GM10266 (cell line): Measurements from ENCODE around the gene KRT3.
"Not testable (repeated sequence)": the region's sequence is repeated elsewhere in the genome, so short reads cannot be mapped to it uniquely, and the experiment has no call there.

Source experiments
- DNase-seq: peaks from one replicate; pipeline ENCODE4 v3.0.0; 2012; ENCODE audit errors: extremely low spot score
- TF ChIP-seq, protein P1 (sequence below): IDR thresholded peaks from 2 replicates; pipeline ENCODE4 v1.5.1; 2012; ENCODE audit warnings: mild to moderate bottlenecking, low read depth; ENCODE audit not compliant: control insufficient read depth, insufficient read depth; ENCODE audit errors: missing control alignments

Gene KRT3

GRCh38 chr12:52799505-52800211 lies 3.7 kb upstream of the KRT3 start:
- DNase-seq, result no peak
- TF ChIP-seq, protein P1, sequence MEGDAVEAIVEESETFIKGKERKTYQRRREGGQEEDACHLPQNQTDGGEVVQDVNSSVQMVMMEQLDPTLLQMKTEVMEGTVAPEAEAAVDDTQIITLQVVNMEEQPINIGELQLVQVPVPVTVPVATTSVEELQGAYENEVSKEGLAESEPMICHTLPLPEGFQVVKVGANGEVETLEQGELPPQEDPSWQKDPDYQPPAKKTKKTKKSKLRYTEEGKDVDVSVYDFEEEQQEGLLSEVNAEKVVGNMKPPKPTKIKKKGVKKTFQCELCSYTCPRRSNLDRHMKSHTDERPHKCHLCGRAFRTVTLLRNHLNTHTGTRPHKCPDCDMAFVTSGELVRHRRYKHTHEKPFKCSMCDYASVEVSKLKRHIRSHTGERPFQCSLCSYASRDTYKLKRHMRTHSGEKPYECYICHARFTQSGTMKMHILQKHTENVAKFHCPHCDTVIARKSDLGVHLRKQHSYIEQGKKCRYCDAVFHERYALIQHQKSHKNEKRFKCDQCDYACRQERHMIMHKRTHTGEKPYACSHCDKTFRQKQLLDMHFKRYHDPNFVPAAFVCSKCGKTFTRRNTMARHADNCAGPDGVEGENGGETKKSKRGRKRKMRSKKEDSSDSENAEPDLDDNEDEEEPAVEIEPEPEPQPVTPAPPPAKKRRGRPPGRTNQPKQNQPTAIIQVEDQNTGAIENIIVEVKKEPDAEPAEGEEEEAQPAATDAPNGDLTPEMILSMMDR, result no peak

DNA sequence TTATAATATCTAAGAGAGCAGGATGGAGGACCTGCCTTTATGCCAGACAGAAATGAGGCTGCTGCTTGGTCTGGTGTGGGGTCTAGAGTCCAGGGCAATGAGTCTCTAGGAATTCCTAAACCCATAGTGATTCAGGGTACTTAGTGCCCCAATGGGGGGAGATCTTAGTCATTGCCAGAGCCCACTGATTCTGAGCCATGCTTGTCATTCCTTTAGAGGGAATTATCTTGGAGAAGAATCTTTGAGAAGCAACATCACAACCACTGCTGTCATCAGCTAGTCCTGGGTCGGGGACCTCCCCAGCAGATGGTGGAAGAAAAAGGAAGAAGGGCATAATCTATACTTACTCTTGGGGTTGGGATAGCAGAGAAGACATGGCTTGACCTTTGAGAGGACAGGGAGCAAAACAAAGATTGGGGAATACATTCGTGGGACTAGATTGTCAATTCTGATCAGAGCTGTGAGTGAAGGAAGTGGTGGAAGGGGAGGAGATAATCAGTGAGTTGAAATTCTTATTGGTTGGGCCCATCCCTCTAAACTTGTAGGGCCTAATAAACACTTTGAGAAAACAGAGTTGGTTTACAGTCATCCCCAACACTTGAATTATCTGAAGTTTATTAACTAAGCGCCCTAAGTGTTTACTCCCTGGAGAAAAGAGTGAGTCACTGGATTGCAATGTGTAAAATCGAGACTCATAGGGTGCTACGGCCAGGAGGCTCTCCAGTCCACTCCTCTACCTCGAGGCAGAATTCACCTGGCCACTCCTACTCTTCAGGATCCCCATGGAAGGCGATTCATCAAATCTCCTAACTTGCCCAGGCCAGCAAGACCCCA lies 3.0 kb upstream of the KRT3 start:
- DNase-seq, result no peak
- TF ChIP-seq, protein P1, result no peak

DNA sequence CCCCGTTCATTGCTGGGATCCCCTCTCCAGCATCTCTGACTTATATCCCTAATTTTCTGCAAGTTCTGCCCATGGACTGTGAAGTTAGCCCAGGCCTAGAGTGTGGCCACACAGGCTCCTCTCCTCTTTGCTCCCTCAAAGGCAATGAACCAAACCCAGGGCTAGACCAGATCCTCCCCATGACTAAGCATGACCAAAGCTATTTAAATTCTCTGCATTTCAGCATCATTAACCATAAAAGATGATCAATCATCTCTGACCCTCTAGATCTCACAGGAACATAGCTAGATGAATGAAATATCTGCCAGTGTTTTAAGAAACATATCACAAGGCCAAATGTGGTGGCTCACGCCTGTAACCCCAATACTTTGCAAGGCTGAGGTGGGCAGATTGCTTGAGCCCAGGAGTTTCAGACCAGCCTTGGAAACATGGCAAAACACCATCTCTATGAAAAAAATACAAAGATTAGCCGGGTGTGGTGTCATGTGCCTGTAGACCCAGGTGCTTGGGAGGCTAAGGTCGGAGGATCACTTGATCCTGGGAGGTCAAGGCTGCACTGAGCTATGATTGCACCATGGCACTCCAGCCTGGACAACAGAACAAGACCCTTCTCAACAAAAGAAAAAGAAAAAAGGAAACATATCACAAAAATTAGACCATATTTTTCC lies 2.2 kb upstream of the KRT3 start:
- no peak for DNase-seq
- TF ChIP-seq, protein P1, result no peak

DNA sequence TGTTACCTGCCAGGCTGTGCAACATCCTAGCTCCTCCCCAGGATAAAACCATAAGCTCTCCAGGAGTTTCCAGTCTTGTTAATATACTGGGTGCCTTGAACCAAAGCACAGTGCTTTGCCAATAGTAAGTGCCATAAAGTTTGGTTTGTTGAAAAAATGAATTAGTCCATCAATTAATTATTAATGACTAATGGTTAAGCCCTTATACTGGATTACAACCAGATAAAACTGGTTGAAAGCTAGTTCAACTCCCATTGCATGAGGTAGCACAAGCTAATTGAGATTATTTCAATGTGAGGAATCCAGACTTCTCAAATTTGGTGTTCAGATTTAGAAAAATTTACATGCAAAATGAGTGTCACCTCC lies 1.6 kb upstream of the KRT3 start:
- DNase-seq, result no peak
- TF ChIP-seq, protein P1, result no peak

GRCh38 chr12:52796839-52797528 lies 1.1 kb upstream of the KRT3 start:
- DNase-seq, result no peak

GRCh38 chr12:52796429-52796794 lies 495 bp upstream of the KRT3 start:
- DNase-seq, result no peak
- TF ChIP-seq, protein P1, result no peak

More at GRCh38 chr12:52796839-52797528, 1.1 kb upstream of the KRT3 start:
- TF ChIP-seq, protein P1, result no peak

- not testable (repeated sequence) for DNase-seq
Measured at GRCh38 chr12:52795332-52795674, 614 bp downstream of the KRT3 start.
